Peyer's patch (tissue), 4 donors: Measurements from ENCODE around the gene SMDT1. TPM values are rescaled to one million over a fixed set of nuclear protein-coding genes. Genes with fewer than 3 reads are reported as not detected.
"Not testable (repeated sequence)": the region's sequence is repeated elsewhere in the genome, so short reads cannot be mapped to it uniquely, and the experiment has no call there.

Experiments used
- DNase-seq, 3 donors: peaks; one replicate each; pipeline ENCODE4 v3.0.0-alpha.2; 2017 to 2019
- H3K27ac ChIP-seq, 4 donors: fragments of 200-600 bp; sonication (generic); one replicate each; pipeline ENCODE4 v1.5.1; 2016 to 2019
- H3K27me3 ChIP-seq, 2 donors: fragments of 200-600 bp; sonication (generic); one replicate each; pipeline ENCODE4 v1.5.1; 2019
- H3K36me3 ChIP-seq, 3 donors: fragments of 200-600 bp; sonication (generic); one replicate each; pipeline ENCODE4 v1.5.1; 2016 to 2019
- H3K4me1 ChIP-seq, 4 donors: fragments of 200-600 bp; sonication (generic); one replicate each; pipeline ENCODE4 v1.5.1; 2016 to 2019
- H3K4me3 ChIP-seq, 4 donors: fragments of 200-600 bp; sonication (generic); 1 replicate in 3 of 4; 2 replicates in 1 of 4; pipeline ENCODE4 v1.5.1; 2016 to 2019; ENCODE audit warnings: mild to moderate bottlenecking in 1 of 4
- H3K9me3 ChIP-seq, 4 donors: fragments of 200-600 bp; sonication (generic); one replicate each; pipeline ENCODE4 v1.5.1; 2016 to 2019; ENCODE audit warnings: mild to moderate bottlenecking in 1 of 4
- POLR2A ChIP-seq, 2 donors: fragments of 450-650 bp; IDR thresholded peaks; one replicate each; pipeline ENCODE4 v1.5.1; 2017; ENCODE audit warnings: antibody characterized with exemption in 2 of 2, mild to moderate bottlenecking in 2 of 2, moderate library complexity in 2 of 2
- total RNA-seq, 4 donors: library from RNA; depleted of rRNA; stranded (reverse); fragments of >200 nt; gene quantifications; one replicate each; pipeline ENCODE4 v1.1.0, GENCODE V29; 2016
- TF ChIP-seq, protein P1 (sequence below), 6 experiments: fragments of 450-650 bp in 4 of 6; fragments of 200-600 bp in 2 of 6; sonication (generic) in 1 of 6; IDR thresholded peaks; one replicate each; pipeline ENCODE4 v1.5.1; 2017 to 2019; ENCODE audit warnings: antibody characterized with exemption in 6 of 6, mild to moderate bottlenecking in 3 of 6, moderate library complexity in 1 of 6

The SMDT1 gene
- total RNA-seq, 4 donors from 2014 or later = 9.9 to 18.2 (median 17.0) TPM

DNA sequence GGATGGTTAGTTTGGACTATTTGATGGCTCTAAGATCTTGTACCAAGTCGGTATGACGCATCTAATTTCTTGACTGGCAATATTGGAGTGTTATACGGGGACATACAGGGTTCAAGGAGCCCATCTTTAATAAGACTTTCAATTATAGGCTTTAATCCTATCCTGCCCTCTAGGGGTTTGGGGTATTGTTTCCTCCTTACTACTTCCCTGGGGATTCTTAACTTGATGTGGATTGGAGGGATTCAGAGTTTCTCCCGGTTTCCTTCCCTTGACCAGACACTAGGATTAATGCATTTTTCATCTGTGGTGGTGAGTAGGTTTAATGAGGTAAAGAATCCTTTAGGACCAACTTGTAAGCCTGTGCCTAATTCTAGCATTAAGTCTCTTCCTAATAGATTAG lies 32.3 kb downstream of the SMDT1 start:
- DNase-seq = no peak
- H3K4me3 ChIP-seq = no peak overlapping the region
- H3K27me3 ChIP-seq = no peaks in the 10 kb centered on the region
- no peaks in the 10 kb centered on the region for H3K4me1 ChIP-seq
- H3K9me3 ChIP-seq = peaks cover 0 to 18% (median 2%) of the 10 kb centered on the region in 4 donors
- H3K36me3 ChIP-seq = peaks cover 0 to 5% (median 0%) of the 10 kb centered on the region in 3 donors
- TF ChIP-seq, protein P1, sequence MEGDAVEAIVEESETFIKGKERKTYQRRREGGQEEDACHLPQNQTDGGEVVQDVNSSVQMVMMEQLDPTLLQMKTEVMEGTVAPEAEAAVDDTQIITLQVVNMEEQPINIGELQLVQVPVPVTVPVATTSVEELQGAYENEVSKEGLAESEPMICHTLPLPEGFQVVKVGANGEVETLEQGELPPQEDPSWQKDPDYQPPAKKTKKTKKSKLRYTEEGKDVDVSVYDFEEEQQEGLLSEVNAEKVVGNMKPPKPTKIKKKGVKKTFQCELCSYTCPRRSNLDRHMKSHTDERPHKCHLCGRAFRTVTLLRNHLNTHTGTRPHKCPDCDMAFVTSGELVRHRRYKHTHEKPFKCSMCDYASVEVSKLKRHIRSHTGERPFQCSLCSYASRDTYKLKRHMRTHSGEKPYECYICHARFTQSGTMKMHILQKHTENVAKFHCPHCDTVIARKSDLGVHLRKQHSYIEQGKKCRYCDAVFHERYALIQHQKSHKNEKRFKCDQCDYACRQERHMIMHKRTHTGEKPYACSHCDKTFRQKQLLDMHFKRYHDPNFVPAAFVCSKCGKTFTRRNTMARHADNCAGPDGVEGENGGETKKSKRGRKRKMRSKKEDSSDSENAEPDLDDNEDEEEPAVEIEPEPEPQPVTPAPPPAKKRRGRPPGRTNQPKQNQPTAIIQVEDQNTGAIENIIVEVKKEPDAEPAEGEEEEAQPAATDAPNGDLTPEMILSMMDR (IDR thresholded peaks at IDR 0.05) = no peak
- TF ChIP-seq POLR2A (IDR thresholded peaks at IDR 0.05) = no peak
- H3K27ac ChIP-seq = no peak overlapping the region

DNA sequence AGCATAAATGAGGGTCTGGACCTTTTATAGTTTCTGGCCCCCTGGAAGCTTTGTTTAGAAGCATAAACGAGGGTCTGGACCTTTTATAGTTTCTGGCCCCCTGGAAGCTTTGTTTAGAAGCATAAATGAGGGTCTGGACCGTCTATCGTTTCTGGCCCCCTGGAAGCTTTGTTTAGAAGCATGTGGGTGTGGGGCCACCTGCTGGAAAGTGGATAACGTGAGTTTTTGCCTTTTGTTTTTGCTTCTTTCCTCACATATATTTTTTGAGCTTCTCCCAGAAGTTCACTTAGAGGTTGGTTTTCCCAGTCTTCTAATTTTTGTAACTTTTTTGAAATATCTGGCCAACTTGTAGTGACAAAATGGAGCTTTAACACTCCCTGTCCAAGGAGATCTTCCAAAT lies 33.3 kb downstream of the SMDT1 start:
- not testable (repeated sequence) for H3K27me3 ChIP-seq, H3K4me1 ChIP-seq, H3K4me3 ChIP-seq, DNase-seq, H3K27ac ChIP-seq, H3K36me3 ChIP-seq
- TF ChIP-seq, protein P1 (IDR thresholded peaks at IDR 0.05) = peak in 1 of 6 experiments; percentile 10
- H3K9me3 ChIP-seq = peaks cover 0 to 18% (median 2%) of the 10 kb centered on the region in 4 donors

DNA sequence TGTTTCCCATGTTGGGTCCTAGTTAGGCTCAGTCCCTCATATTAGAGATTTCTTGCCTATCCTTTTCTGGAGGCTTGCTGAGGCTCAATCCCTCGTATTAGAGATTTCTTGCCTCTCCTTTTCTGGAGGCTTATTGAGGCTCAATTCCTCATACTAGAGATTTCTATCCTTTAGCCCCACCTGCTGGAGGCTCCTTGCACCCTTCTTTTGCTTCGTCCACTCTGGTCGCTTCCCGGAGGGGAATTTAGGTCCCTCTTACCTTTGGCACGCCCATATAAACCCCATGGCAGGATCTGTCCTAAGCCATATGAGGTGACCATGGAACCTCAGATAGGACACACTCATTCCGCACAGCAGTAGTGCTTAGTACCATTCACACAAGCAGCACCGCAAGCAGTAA lies 35.2 kb downstream of the SMDT1 start:
- peaks cover 0 to 18% (median 2%) of the 10 kb centered on the region in 4 donors for H3K9me3 ChIP-seq
- no peak overlapping the region for H3K4me3 ChIP-seq
- DNase-seq = no peak
- no peak overlapping the region for H3K27ac ChIP-seq
- no peaks in the 10 kb centered on the region for H3K27me3 ChIP-seq
- peaks cover 0 to 5% (median 0%) of the 10 kb centered on the region in 3 donors for H3K36me3 ChIP-seq
- no peak for TF ChIP-seq POLR2A (IDR thresholded peaks at IDR 0.05)
- TF ChIP-seq, protein P1 (IDR thresholded peaks at IDR 0.05) = peak in 2 of 6 experiments; percentile 6 to 10
- H3K4me1 ChIP-seq = no peaks in the 10 kb centered on the region

DNA sequence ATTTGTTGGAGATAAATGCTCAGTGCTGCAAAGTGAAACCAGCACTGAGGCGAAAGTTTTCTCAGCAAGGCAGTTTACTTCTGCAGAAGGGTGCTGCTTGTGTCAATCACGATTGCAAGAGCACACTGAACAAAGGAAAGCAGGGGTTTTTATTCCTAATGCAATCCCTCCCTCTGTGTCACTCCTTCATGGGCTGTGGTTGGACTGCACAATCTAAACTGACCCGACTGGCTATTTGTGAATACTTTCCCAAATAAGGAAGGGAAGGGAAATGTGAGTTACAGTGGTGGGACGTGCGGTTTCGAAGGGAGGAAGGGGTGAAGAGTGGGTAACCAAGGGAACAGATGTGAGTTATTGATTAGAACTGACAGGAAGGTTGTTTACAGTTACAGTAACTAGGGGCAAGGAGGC lies 35.9 kb downstream of the SMDT1 start:
- not testable (repeated sequence) for H3K36me3 ChIP-seq, H3K27ac ChIP-seq, H3K4me1 ChIP-seq, H3K27me3 ChIP-seq, DNase-seq, H3K4me3 ChIP-seq
- peaks cover 0 to 18% (median 2%) of the 10 kb centered on the region in 4 donors for H3K9me3 ChIP-seq

DNA sequence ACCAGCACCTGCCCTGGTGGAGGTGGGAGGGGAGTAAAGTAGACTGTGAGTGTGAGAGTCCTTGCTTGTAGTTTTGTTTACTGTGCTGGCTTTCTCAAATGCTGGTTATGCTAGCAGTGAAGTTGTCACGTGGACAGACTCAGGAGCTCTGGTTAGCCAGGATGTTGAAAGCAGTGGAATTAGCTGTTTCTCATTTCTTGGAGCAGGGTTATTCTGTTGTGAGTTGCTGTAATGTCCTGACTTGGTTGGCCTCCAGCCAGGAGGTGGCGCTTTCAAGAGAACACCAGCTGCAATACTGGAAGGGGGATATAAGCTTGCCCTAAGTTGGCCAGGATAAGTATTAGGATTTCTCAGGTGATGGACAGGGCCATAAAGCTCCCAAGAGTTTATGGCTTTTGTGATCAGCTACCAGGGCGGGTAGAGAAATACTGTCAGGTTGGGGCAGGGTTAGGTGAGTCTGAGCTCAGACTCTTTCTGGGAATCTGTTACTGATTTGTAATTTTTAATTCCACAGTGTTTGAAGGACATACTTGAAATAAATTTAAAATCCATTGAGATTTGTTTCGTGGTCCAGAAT lies 37.4 kb downstream of the SMDT1 start:
- Histone ChIP-seq H3K36me3 (no peaks in the 10 kb centered on the region), H3K27me3 (no peaks in the 10 kb centered on the region), H3K9me3 (peaks cover 0 to 18% (median 2%) of the 10 kb centered on the region in 4 donors), H3K4me1 (peaks cover 0 to 5% (median 0%) of the 10 kb centered on the region in 4 donors), H3K4me3 (no peak overlapping the region), H3K27ac (no peak overlapping the region)
- TF ChIP-seq, protein P1 (IDR thresholded peaks at IDR 0.05) = peak in 3 of 6 experiments; percentile 8 to 17 (median 16)
- no peak for TF ChIP-seq POLR2A (IDR thresholded peaks at IDR 0.05)
- DNase-seq = no peak

DNA sequence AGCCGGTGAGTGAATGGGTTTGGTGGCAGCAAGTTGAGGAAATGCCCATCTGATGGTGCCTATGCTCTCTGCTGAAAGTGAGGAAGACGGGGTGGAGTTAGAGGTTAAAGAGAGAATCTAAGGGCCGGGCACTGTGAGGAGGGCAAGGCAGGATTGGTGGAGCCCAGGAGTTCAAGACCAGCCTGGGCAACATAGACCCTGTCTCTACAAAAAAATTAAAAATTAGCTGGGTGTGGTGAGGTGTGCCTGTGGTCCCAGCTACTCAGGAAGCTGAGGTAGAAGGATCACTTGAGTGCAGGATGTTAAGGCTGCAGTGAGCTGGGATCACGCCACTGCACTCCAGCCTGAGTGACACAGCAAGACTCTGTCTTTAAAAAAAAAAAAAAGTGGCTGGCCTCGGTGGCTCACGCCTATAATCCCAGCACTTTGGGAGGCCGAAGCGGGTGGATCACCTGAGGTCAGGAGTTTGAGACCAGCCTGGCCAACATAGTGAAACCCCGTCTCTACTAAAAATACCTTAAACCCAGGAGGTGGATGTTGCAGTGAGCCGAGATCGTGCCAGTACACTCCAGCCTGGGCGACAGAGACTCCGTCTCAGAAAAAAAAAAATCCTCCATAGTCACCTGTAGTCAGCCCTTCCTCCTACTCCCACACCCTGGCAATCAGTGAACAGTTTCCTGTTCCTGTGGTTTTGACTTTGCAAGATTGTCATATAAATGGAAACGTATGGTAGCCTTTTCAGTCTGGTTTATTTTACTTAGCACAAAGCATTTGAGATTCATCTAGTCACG lies 40.9 kb downstream of the SMDT1 start:
- not testable (repeated sequence) for H3K27me3 ChIP-seq, H3K9me3 ChIP-seq, DNase-seq, H3K36me3 ChIP-seq, H3K4me1 ChIP-seq
- H3K27ac ChIP-seq = peak overlapping the region in 1 of 4 donors; percentile 25
- peak overlapping the region in 1 of 4 donors; percentile 3 for H3K4me3 ChIP-seq

DNA sequence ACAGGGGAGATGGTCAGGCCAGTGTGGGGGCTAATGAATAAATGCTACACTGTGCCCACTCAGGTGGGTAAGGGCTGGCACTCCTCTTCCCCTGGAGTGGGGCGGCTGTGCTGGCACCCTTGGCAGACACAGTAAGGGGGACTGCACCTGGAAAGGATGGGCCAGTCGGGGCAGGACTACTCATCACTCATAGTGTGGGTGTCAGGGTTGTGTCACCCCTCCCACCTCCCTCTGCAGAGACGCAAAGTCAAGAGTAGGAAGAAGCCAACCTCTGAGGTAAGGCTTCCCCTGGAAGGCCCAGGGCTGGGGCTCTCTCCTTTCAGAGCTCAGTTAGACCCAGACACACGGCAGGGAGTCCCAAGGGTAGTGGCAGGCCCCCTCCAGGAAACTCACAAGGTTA lies 44.0 kb downstream of the SMDT1 start:
- not testable (repeated sequence) for H3K4me1 ChIP-seq, H3K4me3 ChIP-seq, H3K9me3 ChIP-seq

More for the DNA sequence above, 44.0 kb downstream of the SMDT1 start:
- H3K36me3 ChIP-seq, H3K27me3 ChIP-seq, H3K27ac ChIP-seq, DNase-seq: not testable (repeated sequence)
